A549 (cell line): Measurements from ENCODE around the gene MYH13. TPM values are rescaled to one million over a fixed set of nuclear protein-coding genes. Genes with fewer than 3 reads are reported as not detected.
A peak's percentile ranks its signal among the peaks of the same experiment; 100 is the strongest.

Experiments used
- ATAC-seq, 2 experiments: fragments of 200-7000 bp in 1 of 2; fragments of >200 bp in 1 of 2; cut with Nextera tagmentation in 1 of 2; cut with Tn5 transposase in 1 of 2; 3 replicates each; pipeline versions ENCODE4 v1.8.0 to v1.9.1; 2018 to 2020; ENCODE audit warnings: mild to moderate bottlenecking in 1 of 2, moderate library complexity in 1 of 2
- CTCF ChIA-PET: fragments of 300-600 bp; sonication (Branson Sonifier 250); formaldehyde crosslinking; extraction: SDS; loops from one replicate; lab custom pipeline; 2021; ENCODE audit warnings: antibody characterized with exemption, inconsistent platforms; lab: Yijun Ruan, JAX
- POLR2A ChIA-PET: fragments of 350-600 bp; formaldehyde crosslinking; extraction: SDS; loops from one replicate; lab custom pipeline; 2021; ENCODE audit warnings: antibody characterized with exemption, inconsistent platforms; lab: Yijun Ruan, JAX
- DNase-seq, 2 experiments: peaks; one replicate each; pipeline versions ENCODE4 v3.0.0 to v3.0.0-alpha.2; 2011 to 2016; ENCODE audit warnings: low read depth in 1 of 2, low spot score in 1 of 2
- FAIRE-seq: peaks from 2 replicates; lab custom pipeline; 2011; peaks lifted over from hg19 to GRCh38; lab: Jason Lieb, UNC
- H3K27ac ChIP-seq, 2 experiments: fragments of >200 bp; sonication (Bioruptor Twin); formaldehyde crosslinking; 3 replicates each; pipeline ENCODE4 v1.5.1; 2016 to 2017
- H3K4me1 ChIP-seq: fragments of >200 bp; sonication (Bioruptor Twin); formaldehyde crosslinking; 3 replicates; pipeline ENCODE4 v1.6.1; 2016
- H3K4me2 ChIP-seq: fragments of >200 bp; sonication (Bioruptor Twin); formaldehyde crosslinking; 3 replicates; pipeline ENCODE4 v1.6.1; 2016
- H3K4me3 ChIP-seq: fragments of >200 bp; sonication (Bioruptor Twin); formaldehyde crosslinking; 3 replicates; pipeline ENCODE4 v1.5.1; 2016
- H3K9me3 ChIP-seq: fragments of >200 bp; sonication (Bioruptor Twin); formaldehyde crosslinking; 3 replicates; pipeline ENCODE4 v1.6.1; 2016
- CEBPB ChIP-seq, 2 experiments: fragments of >200 bp in 1 of 2; sonication (Bioruptor Twin) in 1 of 2; formaldehyde crosslinking in 1 of 2; IDR thresholded peaks; 2 replicates each; pipeline ENCODE4 v1.6.1; 2012 to 2016
- CHD4 ChIP-seq: fragments of 200-600 bp; sonication (generic); IDR thresholded peaks from 2 replicates; pipeline ENCODE4 v1.6.1; 2016; ENCODE audit warnings: antibody characterized with exemption, mild to moderate bottlenecking, borderline replicate concordance
- FOSB ChIP-seq: fragments of 250-450 bp; sonication (Bioruptor Pico); IDR thresholded peaks from 2 replicates; pipeline ENCODE4 v1.5.0; 2020; ENCODE audit warnings: mild to moderate bottlenecking, moderate library complexity
- JUN ChIP-seq, 2 experiments: fragments of >200 bp; sonication (Bioruptor Twin); formaldehyde crosslinking; IDR thresholded peaks; 2 replicates in 1 of 2; 3 replicates in 1 of 2; pipeline ENCODE4 v1.6.1; 2016 to 2017
- KDM5A ChIP-seq: fragments of 200-600 bp; sonication (generic); IDR thresholded peaks from 2 replicates; pipeline ENCODE4 v1.6.1; 2016; ENCODE audit warnings: antibody characterized with exemption, mild to moderate bottlenecking
- MAFK ChIP-seq: fragments of 450-650 bp; IDR thresholded peaks from 2 replicates; pipeline ENCODE4 v1.6.1; 2014; ENCODE audit not compliant: partially characterized antibody
- MAZ ChIP-seq: fragments of 150-350 bp; IDR thresholded peaks from 2 replicates; pipeline ENCODE4 v1.6.1; 2014; ENCODE audit warnings: antibody characterized with exemption, low read depth, low read length, borderline replicate concordance
- MYC ChIP-seq: IDR thresholded peaks from 2 replicates; pipeline ENCODE4 v1.6.1; 2012; ENCODE audit warnings: mild to moderate bottlenecking, inconsistent platforms, low read length, improper control_type of control experiment, borderline replicate concordance
- NR3C1 ChIP-seq: fragments of >200 bp; sonication (Bioruptor Twin); formaldehyde crosslinking; IDR thresholded peaks from 3 replicates; pipeline ENCODE4 v1.6.1; 2017
- POLR2A ChIP-seq: IDR thresholded peaks from 2 replicates; pipeline ENCODE4 v1.6.1; 2012; ENCODE audit warnings: mild to moderate bottlenecking, low read length
- RAD21 ChIP-seq, 2 experiments: fragments of >200 bp in 1 of 2; sonication (Bioruptor Twin) in 1 of 2; formaldehyde crosslinking in 1 of 2; IDR thresholded peaks in 1 of 2; conservative IDR thresholded peaks in 1 of 2; 2 replicates in 1 of 2; 3 replicates in 1 of 2; pipeline ENCODE4 v1.6.1; 2012 to 2018; ENCODE audit warnings: inconsistent platforms in 1 of 2
- RARB ChIP-seq: fragments of 250-450 bp; sonication (Bioruptor Pico); IDR thresholded peaks from 2 replicates; pipeline ENCODE4 v1.8.0; 2021; ENCODE audit warnings: mild to moderate bottlenecking, moderate library complexity
- SMC3 ChIP-seq: fragments of >200 bp; sonication (Bioruptor Twin); formaldehyde crosslinking; IDR thresholded peaks from 3 replicates; pipeline ENCODE4 v1.6.1; 2018; ENCODE audit warnings: inconsistent platforms
- TFCP2L1 ChIP-seq: fragments of 250-450 bp; sonication (Bioruptor Pico); IDR thresholded peaks from 2 replicates; pipeline ENCODE4 v1.5.0; 2021; ENCODE audit warnings: mild to moderate bottlenecking
- ZC3H11A ChIP-seq: fragments of 450-650 bp; IDR thresholded peaks from 2 replicates; pipeline ENCODE4 v1.6.1; 2014; ENCODE audit warnings: antibody characterized with exemption, mild to moderate bottlenecking
- WGBS: methylation state at CpG from one replicate; pipeline ENCODE4 v1.1.6; 2017; ENCODE audit errors: missing lambda C conversion rate; 5-methylcytosine and 5-hydroxymethylcytosine counted together
- polyA plus RNA-seq, 4 experiments: library from polyadenylated mRNA; depleted of rRNA in 3 of 4; stranded (reverse); fragments of >200 nt; fragmentation: RNase III in 1 of 4; extraction: RNeasy Plus Mini Kit Qiagen cat#74134 plus additional on column Dnase treatment in 1 of 4; gene quantifications; 2 replicates in 3 of 4; 3 replicates in 1 of 4; pipeline ENCODE4 v1.2.3, GENCODE V29; 2011 to 2017
- TF ChIP-seq, protein P1 (sequence below): fragments of 150-350 bp; IDR thresholded peaks from 2 replicates; pipeline ENCODE4 v1.6.1; 2014; ENCODE audit warnings: low read depth, mild to moderate bottlenecking, low read length
- TF ChIP-seq, protein P2 (sequence below): IDR thresholded peaks from 2 replicates; pipeline ENCODE4 v1.6.1; 2012
- TF ChIP-seq, protein P3 (sequence below): fragments of 200-600 bp; sonication (generic); IDR thresholded peaks from 2 replicates; pipeline ENCODE4 v1.6.1; 2016; ENCODE audit warnings: antibody characterized with exemption, mild to moderate bottlenecking, moderate library complexity
- TF ChIP-seq, protein P4 (sequence below): IDR thresholded peaks from 2 replicates; pipeline ENCODE4 v1.6.1; 2012
- TF ChIP-seq, protein P5 (sequence below): IDR thresholded peaks from 2 replicates; pipeline ENCODE4 v1.6.1; 2012; ENCODE audit warnings: low read depth, borderline replicate concordance

MYH13 gene
- polyA plus RNA-seq, 2 of the 4 experiments (the other 2 are of a cell fraction): not detected

DNA sequence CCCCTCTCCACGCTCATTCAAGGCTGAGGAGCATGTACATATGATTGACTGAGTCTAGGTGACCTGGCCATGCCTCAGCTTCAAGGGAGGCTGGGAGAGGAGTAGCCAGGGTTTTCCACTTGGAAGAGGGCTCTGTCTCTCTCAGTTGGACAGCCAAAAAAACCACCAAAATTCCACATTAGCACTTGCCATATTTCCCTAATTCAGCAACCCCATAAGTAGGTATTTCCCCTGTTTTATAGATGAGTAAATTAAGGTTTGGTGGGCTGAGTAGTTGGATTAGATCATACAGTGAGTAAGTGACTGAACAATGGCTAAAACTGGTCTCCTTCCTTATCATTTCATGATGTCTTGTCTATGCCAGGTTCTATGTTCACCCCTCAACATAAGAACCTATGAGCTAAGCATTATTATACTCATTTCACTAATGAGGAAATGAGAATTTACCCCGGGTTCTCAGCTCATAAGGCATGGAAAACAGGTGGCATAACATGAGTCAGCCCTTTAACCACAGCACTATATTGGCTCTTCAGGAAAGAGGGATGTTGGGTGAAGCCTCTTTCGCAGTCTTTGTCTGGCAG is 106.4 kb downstream of the MYH13 start:
- H3K4me1 ChIP-seq: no peaks in the 10 kb centered on the region
- POLR2A ChIA-PET: no interaction called here
- DNase-seq: no peak
- TF ChIP-seq NR3C1: no peak
- TF ChIP-seq, protein P1, sequence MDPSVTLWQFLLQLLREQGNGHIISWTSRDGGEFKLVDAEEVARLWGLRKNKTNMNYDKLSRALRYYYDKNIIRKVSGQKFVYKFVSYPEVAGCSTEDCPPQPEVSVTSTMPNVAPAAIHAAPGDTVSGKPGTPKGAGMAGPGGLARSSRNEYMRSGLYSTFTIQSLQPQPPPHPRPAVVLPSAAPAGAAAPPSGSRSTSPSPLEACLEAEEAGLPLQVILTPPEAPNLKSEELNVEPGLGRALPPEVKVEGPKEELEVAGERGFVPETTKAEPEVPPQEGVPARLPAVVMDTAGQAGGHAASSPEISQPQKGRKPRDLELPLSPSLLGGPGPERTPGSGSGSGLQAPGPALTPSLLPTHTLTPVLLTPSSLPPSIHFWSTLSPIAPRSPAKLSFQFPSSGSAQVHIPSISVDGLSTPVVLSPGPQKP: no peak
- TF ChIP-seq MAZ: no peak
- TF ChIP-seq JUN (IDR thresholded peaks at IDR 0.05): no peak
- TF ChIP-seq KDM5A: no peak
- FAIRE-seq: no peak
- no peak overlapping the region for H3K4me2 ChIP-seq
- CTCF ChIA-PET: no interaction called here
- no peak overlapping the region for H3K4me3 ChIP-seq
- H3K9me3 ChIP-seq: 0 out of 3 replicates have a peak, but pooled peaks cover 2% of the 10 kb centered on the region
- no peak overlapping the region for H3K27ac ChIP-seq
- WGBS: 12% methylated on average over 3 of the region's 3 CpGs
- ATAC-seq: no peak

DNA sequence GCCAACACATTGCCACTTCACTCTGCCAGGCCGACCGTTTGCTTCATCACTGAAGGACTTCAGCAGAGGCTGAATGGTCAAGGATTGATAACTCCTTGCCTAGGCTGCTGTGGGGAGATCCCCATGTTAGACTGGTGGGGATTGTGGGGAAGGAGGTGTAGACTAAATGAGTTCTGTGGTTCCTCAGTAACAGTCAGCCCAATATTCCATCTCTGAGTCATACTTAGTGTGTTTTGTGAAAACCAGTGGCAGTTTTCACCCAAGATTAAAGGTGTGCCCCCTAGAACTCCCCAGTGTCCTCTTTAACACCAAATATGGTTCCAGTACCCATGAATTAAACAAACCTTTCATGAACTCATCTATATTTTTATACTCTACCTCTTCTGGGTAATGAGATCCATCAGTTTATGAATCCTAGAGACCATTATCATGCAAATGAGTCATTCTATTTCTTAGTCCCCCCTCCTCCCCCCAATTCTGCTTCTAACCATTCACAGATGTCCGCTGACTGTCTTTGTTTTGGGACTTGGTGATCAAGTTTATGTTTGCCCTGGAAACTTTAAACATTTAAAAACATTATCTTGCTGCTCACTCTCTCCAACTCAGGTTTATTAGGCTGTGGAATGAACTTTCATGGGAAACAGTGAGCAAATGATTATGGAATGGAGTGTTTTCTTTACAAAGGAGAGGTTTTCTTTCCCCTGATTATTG is 107.6 kb downstream of the MYH13 start:
- Histone ChIP-seq H3K9me3 (no peaks in the 10 kb centered on the region), H3K4me1 (no peaks in the 10 kb centered on the region), H3K27ac (no peak overlapping the region), H3K4me2 (no peak overlapping the region), H3K4me3 (no peak overlapping the region)
- ChIA-PET CTCF (no interaction called here), POLR2A (no interaction called here)
- ATAC-seq (0 out of 6 replicates have a peak, but pooled peaks of 1 of the 2 experiments have one; percentile 24), FAIRE-seq (no peak), DNase-seq (no peak)
- TF ChIP-seq, protein P2, sequence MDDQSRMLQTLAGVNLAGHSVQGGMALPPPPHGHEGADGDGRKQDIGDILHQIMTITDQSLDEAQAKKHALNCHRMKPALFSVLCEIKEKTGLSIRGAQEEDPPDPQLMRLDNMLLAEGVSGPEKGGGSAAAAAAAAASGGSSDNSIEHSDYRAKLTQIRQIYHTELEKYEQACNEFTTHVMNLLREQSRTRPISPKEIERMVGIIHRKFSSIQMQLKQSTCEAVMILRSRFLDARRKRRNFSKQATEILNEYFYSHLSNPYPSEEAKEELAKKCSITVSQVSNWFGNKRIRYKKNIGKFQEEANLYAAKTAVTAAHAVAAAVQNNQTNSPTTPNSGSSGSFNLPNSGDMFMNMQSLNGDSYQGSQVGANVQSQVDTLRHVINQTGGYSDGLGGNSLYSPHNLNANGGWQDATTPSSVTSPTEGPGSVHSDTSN: no peak
- TF ChIP-seq, protein P3, sequence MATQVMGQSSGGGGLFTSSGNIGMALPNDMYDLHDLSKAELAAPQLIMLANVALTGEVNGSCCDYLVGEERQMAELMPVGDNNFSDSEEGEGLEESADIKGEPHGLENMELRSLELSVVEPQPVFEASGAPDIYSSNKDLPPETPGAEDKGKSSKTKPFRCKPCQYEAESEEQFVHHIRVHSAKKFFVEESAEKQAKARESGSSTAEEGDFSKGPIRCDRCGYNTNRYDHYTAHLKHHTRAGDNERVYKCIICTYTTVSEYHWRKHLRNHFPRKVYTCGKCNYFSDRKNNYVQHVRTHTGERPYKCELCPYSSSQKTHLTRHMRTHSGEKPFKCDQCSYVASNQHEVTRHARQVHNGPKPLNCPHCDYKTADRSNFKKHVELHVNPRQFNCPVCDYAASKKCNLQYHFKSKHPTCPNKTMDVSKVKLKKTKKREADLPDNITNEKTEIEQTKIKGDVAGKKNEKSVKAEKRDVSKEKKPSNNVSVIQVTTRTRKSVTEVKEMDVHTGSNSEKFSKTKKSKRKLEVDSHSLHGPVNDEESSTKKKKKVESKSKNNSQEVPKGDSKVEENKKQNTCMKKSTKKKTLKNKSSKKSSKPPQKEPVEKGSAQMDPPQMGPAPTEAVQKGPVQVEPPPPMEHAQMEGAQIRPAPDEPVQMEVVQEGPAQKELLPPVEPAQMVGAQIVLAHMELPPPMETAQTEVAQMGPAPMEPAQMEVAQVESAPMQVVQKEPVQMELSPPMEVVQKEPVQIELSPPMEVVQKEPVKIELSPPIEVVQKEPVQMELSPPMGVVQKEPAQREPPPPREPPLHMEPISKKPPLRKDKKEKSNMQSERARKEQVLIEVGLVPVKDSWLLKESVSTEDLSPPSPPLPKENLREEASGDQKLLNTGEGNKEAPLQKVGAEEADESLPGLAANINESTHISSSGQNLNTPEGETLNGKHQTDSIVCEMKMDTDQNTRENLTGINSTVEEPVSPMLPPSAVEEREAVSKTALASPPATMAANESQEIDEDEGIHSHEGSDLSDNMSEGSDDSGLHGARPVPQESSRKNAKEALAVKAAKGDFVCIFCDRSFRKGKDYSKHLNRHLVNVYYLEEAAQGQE: no peak
- no peak for TF ChIP-seq POLR2A
- TF ChIP-seq RARB (CRISPR knock-in tag): no peak
- TF ChIP-seq, protein P4, sequence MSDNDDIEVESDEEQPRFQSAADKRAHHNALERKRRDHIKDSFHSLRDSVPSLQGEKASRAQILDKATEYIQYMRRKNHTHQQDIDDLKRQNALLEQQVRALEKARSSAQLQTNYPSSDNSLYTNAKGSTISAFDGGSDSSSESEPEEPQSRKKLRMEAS: no peak
- TF ChIP-seq KDM5A: no peak
- TF ChIP-seq CEBPB (IDR thresholded peaks at IDR 0.05): no peak
- no peak for TF ChIP-seq SMC3
- TF ChIP-seq, protein P5, sequence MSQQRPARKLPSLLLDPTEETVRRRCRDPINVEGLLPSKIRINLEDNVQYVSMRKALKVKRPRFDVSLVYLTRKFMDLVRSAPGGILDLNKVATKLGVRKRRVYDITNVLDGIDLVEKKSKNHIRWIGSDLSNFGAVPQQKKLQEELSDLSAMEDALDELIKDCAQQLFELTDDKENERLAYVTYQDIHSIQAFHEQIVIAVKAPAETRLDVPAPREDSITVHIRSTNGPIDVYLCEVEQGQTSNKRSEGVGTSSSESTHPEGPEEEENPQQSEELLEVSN: no peak
- TF ChIP-seq JUN (IDR thresholded peaks at IDR 0.05): no peak
- TF ChIP-seq ZC3H11A: no peak
- TF ChIP-seq MYC: no peak
- TF ChIP-seq MAFK: no peak
- no peak for TF ChIP-seq TFCP2L1 (CRISPR knock-in tag)
- no peak for TF ChIP-seq RAD21 (conservative IDR thresholded peaks at IDR 0.05 in 1 of 2, IDR thresholded peaks at IDR 0.05 in 1 of 2)
- no peak for TF ChIP-seq CHD4
- no peak for TF ChIP-seq FOSB (CRISPR knock-in tag)
- 5% methylated on average over 3 of the region's 3 CpGs for WGBS
